GM19467 (cell line): Measurements from ENCODE around the gene THAP2.

Source experiments
- ATAC-seq: cut with Tn5 transposase; IDR thresholded peaks from one replicate; pipeline ENCODE4 v1.9.1; 2021; ENCODE audit warnings: mild to moderate bottlenecking, moderate library complexity; ENCODE audit not compliant: unreplicated experiment

Gene THAP2

DNA sequence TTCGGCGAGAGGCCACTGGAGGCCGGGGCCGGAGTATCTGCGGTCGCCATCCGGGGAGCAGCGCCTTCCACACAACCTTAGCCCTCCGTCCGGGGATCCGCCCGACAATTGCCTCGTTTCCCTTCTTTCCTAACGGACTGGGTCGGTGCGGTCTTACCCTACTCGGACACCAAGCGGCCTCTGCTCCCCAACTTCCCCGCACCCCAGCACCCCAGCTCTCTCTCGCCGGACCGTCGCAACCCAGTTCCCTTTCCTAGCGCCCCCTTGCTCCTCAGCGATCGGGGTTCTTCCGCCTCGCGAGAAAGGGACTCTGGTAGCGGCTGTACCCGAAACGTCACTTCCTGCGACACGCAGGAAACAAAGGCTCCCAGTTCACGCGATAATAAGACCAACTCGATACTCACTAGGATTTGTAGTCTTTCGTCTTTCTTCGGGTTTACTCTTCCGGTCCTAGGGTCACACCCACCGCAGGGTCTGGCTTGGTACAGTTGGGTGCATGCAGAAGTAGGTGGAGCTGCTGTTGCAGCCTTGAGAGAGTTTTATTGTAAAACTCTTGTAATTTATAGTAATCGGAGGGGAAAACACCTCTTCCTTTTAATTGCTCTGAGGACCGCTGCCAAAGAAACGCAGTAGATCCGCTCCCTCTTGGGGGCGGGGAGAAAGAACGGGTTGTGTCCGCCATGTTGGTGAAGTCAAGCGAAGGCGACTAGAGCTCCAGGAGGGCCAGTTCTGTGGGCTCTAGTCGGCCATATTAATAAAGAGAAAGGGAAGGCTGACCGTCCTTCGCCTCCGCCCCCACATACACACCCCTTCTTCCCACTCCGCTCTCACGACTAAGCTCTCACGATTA is at the start of gene THAP2, which contains the start of gene ZFC3H1:
TSS of gene THAP2 (plus strand) at position 741 of the 850 bp plus-strand sequence. CDS start 209 bp downstream, outside the sequence.
TSS of gene ZFC3H1 (minus strand) at position 288 of the 850 bp plus-strand sequence. CDS start at position 50, 238 bp downstream.
- ATAC-seq, result peak; percentile 90

DNA sequence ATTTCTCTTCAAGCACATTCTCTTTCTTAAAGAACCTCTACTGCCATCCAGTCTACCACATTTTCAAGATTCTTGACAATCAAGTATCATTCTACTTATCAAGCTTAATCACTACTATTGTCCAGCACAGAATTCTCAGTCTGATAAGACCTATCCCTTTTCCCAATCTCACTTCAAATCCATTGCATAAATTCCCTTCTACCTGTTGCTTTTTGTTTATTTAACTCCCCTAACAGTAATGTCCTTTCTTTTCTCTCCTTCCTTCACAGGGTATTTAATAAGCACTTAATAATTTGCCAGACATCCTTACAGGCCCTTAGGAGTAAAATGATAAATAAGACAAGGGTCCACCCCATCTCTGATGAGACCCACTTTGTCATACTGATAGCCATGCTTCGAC is 42.2 kb upstream of the THAP2 start:
- ATAC-seq, result no peak

DNA sequence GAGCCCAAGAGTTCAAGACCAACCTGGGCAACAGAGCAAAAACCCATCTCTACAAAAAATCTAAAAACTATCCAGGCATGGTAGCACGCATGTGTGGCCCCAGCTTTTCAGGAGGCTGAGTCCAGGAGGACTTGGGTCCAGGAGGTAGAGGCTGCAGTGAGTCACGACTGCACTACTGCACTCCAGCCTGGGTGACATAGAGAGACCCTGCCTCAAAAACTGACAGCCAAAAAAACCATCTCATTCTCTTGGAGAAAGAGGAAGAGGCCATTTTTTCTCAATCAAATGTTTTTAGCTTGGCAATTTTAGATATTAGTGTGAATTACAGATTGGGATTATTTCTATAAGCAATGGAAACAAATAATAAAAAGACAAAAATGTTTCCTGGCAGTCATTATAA is 38.6 kb upstream of the THAP2 start:
- no peak for ATAC-seq

- ATAC-seq, result peak; percentile 49
Measured at GRCh38 chr12:71626098-71626497, 38.0 kb upstream of the THAP2 start.

DNA sequence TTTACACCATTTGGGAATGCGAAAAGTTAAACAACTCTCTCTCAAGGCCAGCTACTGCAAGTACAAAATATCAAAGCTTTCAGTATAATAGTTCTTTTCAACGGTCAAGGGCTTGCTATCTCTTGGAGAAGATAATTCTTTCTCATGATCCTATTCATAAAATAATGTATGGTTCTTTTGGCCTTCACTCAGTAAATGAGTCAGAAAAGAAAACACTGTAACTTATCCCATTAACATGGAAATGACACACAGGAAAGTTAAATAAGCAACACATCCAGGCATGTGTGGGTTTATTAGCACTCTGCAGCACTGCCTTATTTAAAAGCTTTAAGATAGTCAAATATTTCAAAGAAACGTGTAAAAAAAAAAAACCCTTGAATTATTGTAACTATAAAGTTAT is 37.3 kb upstream of the THAP2 start:
- ATAC-seq, result no peak

GRCh38 chr12:71627438-71628002 is 36.6 kb upstream of the THAP2 start:
- no peak for ATAC-seq

GRCh38 chr12:71636704-71637115 is 27.4 kb upstream of the THAP2 start:
- peak; percentile 49 for ATAC-seq

- ATAC-seq, result no peak
Measured at GRCh38 chr12:71638499-71638898, 25.6 kb upstream of the THAP2 start.

- no peak for ATAC-seq
Measured at GRCh38 chr12:71639341-71639760, 24.8 kb upstream of the THAP2 start.

DNA sequence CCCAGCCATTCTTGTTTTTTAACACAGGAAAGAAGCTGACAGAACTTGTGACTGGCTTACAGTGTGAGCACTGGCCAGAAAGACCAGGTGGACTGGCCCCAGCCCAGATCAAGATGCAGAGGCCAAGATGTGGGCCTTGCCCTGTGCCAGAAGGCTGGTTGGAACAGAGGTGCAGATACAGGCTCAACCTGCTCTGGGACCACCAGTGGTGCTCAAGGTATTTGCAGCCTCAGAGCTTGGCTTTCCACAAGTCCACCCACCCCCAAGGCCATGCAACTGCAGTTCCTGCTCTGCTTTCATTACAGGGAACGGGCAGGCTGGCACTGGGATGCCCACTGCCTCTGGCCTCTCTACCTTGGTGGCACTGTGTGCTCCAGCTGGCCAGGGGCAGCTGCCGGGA is 23.8 kb upstream of the THAP2 start:
- no peak for ATAC-seq

GRCh38 chr12:71641390-71641789 is 22.7 kb upstream of the THAP2 start:
- ATAC-seq, result no peak

- ATAC-seq, result no peak
Measured at GRCh38 chr12:71642264-71642663, 21.8 kb upstream of the THAP2 start.

DNA sequence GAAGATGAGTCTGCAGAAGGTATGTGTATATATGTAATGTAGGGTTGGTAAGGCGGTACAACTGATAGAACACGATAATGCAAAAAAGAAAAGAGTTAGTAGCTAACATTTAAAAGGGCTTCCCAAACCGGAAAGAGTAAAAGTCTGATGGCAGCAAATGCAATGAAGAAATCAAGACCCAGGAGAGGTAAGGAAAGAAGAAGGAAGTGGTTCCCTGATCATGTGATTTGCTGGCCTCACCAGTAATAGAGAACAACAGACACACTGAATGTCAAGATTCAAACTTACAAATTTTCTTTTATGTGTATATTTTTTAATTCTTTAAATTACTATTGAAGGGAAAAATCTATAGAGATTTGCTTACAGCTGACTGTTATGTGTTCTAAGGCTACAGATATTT is 18.8 kb upstream of the THAP2 start:
- ATAC-seq, result no peak

- ATAC-seq, result no peak
Measured at GRCh38 chr12:71646512-71646911, 17.6 kb upstream of the THAP2 start.

GRCh38 chr12:71648537-71648936 is 15.6 kb upstream of the THAP2 start:
- no peak for ATAC-seq

DNA sequence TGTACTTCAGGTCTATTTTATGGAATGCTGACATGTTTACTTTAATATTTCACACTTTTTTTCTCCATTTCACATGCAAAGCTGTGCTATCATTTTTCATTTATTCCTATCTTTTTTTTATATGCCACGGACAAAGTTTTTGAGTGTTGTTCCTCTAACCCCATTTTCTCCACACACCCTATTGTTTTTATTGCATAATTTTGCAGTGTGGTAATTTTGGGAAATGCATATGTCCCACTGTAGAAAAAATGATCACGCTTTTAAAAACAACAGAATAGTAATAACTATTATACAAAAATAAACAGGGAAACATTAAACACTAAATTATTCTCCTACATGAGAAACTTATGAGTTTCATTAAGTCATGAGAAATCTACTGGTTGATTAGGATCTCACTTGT is 14.7 kb upstream of the THAP2 start:
- no peak for ATAC-seq

DNA sequence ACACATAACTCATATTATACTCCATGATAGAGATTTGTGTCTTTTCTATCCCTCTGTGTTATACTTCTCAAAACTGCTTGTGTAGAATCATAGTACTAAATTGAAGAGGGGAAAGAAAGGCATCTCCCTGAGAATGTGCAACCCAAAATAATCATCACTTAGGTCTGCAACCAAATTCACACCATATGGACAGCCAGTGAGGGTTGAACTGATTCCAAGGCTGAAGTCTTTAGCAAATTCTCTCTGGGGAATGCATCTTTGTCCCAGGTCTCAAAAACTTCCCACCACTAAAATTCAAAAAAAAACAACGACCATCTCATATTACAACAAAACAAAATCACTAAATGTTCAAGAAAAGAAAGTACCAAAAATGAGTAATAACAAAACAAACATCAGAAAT is 11.4 kb upstream of the THAP2 start:
- no peak for ATAC-seq

GRCh38 chr12:71653137-71653536 is 11.0 kb upstream of the THAP2 start:
- no peak for ATAC-seq

DNA sequence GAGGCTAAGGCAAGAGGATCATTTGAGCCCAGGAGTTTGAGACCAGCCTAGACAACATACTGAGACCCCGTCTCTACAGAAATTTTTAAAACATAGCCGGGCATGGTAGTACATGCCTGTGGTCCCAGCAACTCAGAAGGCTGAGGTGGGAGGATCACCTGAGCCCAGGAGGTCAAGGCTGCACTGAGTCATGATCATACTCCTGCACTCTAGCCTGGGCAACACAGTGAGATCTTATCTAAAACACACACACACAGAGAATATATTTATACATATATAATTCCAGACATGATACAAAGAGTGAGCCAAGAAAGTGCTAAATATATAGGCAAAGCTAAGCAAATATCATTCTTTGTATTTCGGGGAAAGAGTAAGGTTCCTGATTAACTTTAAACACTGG is 9.9 kb upstream of the THAP2 start:
- ATAC-seq, result no peak

DNA sequence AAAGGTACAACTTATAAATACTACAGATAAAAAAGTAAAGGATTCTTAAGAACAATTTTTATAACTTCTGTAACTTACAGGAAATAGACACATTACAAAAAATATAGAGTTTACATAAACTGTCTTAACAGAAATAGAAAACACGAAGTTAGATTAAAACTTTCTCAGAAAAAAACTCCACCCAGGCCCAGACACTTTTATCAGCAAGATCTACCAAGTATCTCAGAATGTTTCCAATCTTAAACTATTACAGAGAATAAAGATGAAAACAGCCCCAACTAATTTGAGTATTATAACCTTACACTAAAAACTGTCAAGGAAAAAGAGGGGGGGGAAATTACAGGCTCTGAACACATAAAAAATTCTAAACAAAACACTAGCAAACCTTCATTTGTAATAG is 8.6 kb upstream of the THAP2 start:
- no peak for ATAC-seq

DNA sequence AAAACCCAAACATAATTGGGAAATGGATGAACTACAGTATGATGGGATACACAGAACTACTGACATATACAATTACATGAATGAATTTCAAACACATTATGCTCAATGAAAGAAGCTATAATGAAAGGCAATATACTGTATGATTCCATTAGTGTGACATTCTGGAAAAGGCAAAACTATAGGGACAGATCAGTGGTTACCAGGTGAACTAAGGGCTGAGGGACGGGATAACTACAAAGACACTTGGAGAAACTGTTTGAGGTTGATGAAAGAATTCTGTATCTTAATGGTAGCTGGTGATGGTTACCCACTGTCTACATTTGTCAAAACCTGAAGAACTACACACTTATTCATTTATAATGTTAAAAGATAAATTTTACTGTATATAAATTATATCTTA is 8.2 kb upstream of the THAP2 start:
- ATAC-seq, result no peak

GRCh38 chr12:71656740-71657139 is 7.4 kb upstream of the THAP2 start:
- no peak for ATAC-seq
